GM19324 (cell line): ENCODE results near the gene CCDC63.

Source experiments
- ATAC-seq: cut with Tn5 transposase; IDR thresholded peaks from one replicate; pipeline ENCODE4 v1.9.1; 2021; ENCODE audit warnings: mild to moderate bottlenecking, moderate library complexity; ENCODE audit not compliant: unreplicated experiment, low FRiP score

CCDC63 gene

GRCh38 chr12:110920324-110920910, 73.6 kb downstream of the CCDC63 start, which contains the start of gene MYL2:
MYL2 (minus strand) TSS chr12:110920579; CDS start chr12:110920529, 50 bp downstream.
- no peak for ATAC-seq

- ATAC-seq: no peak
Observed at GRCh38 chr12:110921262-110921661, 74.5 kb downstream of the CCDC63 start.

- ATAC-seq: no peak
Observed at GRCh38 chr12:110922652-110923051, 75.9 kb downstream of the CCDC63 start.

- no peak for ATAC-seq
Observed at GRCh38 chr12:110923192-110923591, 76.4 kb downstream of the CCDC63 start.

- no peak for ATAC-seq
Observed at GRCh38 chr12:110923692-110924334, 77.0 kb downstream of the CCDC63 start.

- ATAC-seq: no peak
Observed at GRCh38 chr12:110927546-110927945, 80.8 kb downstream of the CCDC63 start.

GRCh38 chr12:110928700-110929099, 81.9 kb downstream of the CCDC63 start:
- no peak for ATAC-seq

GRCh38 chr12:110929818-110930217, 83.0 kb downstream of the CCDC63 start:
- ATAC-seq: no peak

GRCh38 chr12:110930348-110931314, 83.8 kb downstream of the CCDC63 start:
- ATAC-seq: no peak

GRCh38 chr12:110931315-110931728, 84.5 kb downstream of the CCDC63 start:
- no peak for ATAC-seq

GRCh38 chr12:110932046-110932445, 85.3 kb downstream of the CCDC63 start:
- no peak for ATAC-seq

- no peak for ATAC-seq
Observed at GRCh38 chr12:110933326-110933974, 86.7 kb downstream of the CCDC63 start.

- no peak for ATAC-seq
Observed at GRCh38 chr12:110934093-110934852, 87.5 kb downstream of the CCDC63 start.

- ATAC-seq: no peak
Observed at GRCh38 chr12:110935588-110935987, 88.8 kb downstream of the CCDC63 start.

- ATAC-seq: no peak
Observed at GRCh38 chr12:110936367-110937103, 89.7 kb downstream of the CCDC63 start.

- ATAC-seq: no peak
Observed at GRCh38 chr12:110937104-110937641, 90.4 kb downstream of the CCDC63 start.

GRCh38 chr12:110940296-110940695, 93.5 kb downstream of the CCDC63 start:
- no peak for ATAC-seq

GRCh38 chr12:110940933-110941332, 94.1 kb downstream of the CCDC63 start:
- ATAC-seq: no peak

- ATAC-seq: no peak
Observed at GRCh38 chr12:110941391-110941790, 94.6 kb downstream of the CCDC63 start.
